ENCODE measurements around the gene MIEN1. TPM values are rescaled to one million over a fixed set of nuclear protein-coding genes. Genes with fewer than 3 reads are reported as not detected.

Gene MIEN1
- polyA plus RNA-seq, 3 donors = 61.7 to 141 (median 124) TPM

DNA sequence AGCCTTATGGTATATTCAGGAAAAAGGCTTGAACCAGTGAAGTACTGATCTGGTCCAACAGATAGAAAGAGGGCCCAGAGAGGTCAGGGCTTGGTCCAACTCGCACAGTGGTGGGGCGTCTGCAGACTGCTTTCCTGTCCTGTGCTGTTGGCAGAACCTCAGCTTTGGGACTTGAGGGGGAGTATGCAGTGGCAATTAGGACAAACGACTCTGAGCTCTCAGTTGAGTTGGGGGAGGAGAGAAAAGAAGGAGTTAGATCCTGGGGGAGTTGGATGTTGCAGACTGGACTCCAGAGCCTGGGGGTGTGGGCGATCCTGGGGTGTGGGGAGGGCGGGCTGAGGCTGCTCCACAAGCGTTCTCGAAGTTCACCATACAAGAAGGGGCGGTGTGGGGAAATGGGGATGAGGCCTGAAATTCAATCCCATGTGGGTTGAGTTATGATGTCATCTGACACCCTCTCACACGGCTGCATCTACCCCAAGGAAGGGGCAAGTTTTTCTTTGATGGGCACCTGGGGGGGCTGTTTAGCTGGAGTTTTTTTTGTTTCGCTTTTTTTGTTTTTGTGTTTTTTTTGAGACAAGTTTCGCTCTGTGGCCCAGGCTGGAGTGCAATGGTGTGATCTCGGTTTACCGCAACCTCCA, 22.0 kb upstream of the MIEN1 start:
- H3K4me1 ChIP-seq (ENCODE audit: control insufficient read depth in 1 of 2, insufficient read depth in 2 of 2, low read length in 2 of 2) = peaks cover 27 to 31% of the 10 kb centered on the region in 2 donors
- Mint-ChIP-seq H3K4me1 (peaks cover 27% of the 10 kb centered on the region), H3K9me3 (peaks cover 0 to 3% (median 0%) of the 10 kb centered on the region in 7 donors), H3K27ac (peak overlapping the region in 3 of 7 donors; percentile 3 to 32 (median 12)), H3K36me3 (no peaks in the 10 kb centered on the region), H3K27me3 (ENCODE audit: low read depth in 3 of 3) (peaks cover 8 to 24% (median 14%) of the 10 kb centered on the region in 3 donors), H3K4me3 (no peak overlapping the region)
- H3K79me2 ChIP-seq (ENCODE audit: insufficient read depth, low read length) = no peaks in the 10 kb centered on the region
- no peak overlapping the region for H3K4me3 ChIP-seq (replicated peaks in 1 of 3; ENCODE audit: low read depth in 2 of 3, low read length in 3 of 3)
- no peak for DNase-seq
- no peaks in the 10 kb centered on the region for H3K36me3 ChIP-seq (replicated peaks in 1 of 2; ENCODE audit: control insufficient read depth in 1 of 2, insufficient read depth in 2 of 2, low read length in 2 of 2)
- intact Hi-C loops (cut with micrococcal nuclease) = loop anchor here (5.0 to 10.0 kb wide), 5 partner anchors 115 to 225 kb away; partner anchors contain the start of gene STARD3 (in 1 of the 2)
- no peak overlapping the region for H3K4me2 ChIP-seq (replicated peaks; ENCODE audit: extremely low read depth, low read length, poor library complexity, severe bottlenecking)
- no peak overlapping the region for H2AFZ ChIP-seq (ENCODE audit: insufficient read depth, low read depth, low read length, poor library complexity, severe bottlenecking)
- no peak overlapping the region for H3K9ac ChIP-seq (ENCODE audit: insufficient read depth, low read length, poor library complexity, severe bottlenecking)
- no peak overlapping the region for H3K27ac ChIP-seq (ENCODE audit: low read depth in 1 of 2, low read length in 2 of 2)
- no peaks in the 10 kb centered on the region for H3K9me3 ChIP-seq (replicated peaks in 1 of 2; ENCODE audit: control insufficient read depth in 1 of 2, insufficient read depth in 1 of 2, low read length in 2 of 2)
- TF ChIP-seq, protein P1, sequence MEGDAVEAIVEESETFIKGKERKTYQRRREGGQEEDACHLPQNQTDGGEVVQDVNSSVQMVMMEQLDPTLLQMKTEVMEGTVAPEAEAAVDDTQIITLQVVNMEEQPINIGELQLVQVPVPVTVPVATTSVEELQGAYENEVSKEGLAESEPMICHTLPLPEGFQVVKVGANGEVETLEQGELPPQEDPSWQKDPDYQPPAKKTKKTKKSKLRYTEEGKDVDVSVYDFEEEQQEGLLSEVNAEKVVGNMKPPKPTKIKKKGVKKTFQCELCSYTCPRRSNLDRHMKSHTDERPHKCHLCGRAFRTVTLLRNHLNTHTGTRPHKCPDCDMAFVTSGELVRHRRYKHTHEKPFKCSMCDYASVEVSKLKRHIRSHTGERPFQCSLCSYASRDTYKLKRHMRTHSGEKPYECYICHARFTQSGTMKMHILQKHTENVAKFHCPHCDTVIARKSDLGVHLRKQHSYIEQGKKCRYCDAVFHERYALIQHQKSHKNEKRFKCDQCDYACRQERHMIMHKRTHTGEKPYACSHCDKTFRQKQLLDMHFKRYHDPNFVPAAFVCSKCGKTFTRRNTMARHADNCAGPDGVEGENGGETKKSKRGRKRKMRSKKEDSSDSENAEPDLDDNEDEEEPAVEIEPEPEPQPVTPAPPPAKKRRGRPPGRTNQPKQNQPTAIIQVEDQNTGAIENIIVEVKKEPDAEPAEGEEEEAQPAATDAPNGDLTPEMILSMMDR (IDR thresholded peaks at IDR 0.05) = no peak
- no peaks in the 10 kb centered on the region for H4K20me1 ChIP-seq (ENCODE audit: insufficient read depth, low read length)
- WGBS (ENCODE audit: insufficient coverage) = 94% methylated on average over 2 of the region's 13 CpGs
- H3K27me3 ChIP-seq (ENCODE audit: control insufficient read depth in 2 of 2, insufficient read depth in 2 of 2, low read length in 2 of 2) = no peaks in the 10 kb centered on the region

GRCh38 chr17:39751637-39752036, 21.3 kb upstream of the MIEN1 start:
- Histone ChIP-seq H3K4me2 (replicated peaks; ENCODE audit: extremely low read depth, low read length, poor library complexity, severe bottlenecking) (no peak overlapping the region), H3K79me2 (ENCODE audit: insufficient read depth, low read length) (no peaks in the 10 kb centered on the region), H3K9ac (ENCODE audit: insufficient read depth, low read length, poor library complexity, severe bottlenecking) (no peak overlapping the region), H3K27me3 (ENCODE audit: control insufficient read depth in 2 of 2, insufficient read depth in 2 of 2, low read length in 2 of 2) (no peaks in the 10 kb centered on the region), H3K27ac (ENCODE audit: low read depth in 1 of 2, low read length in 2 of 2) (no peak overlapping the region), H2AFZ (ENCODE audit: insufficient read depth, low read depth, low read length, poor library complexity, severe bottlenecking) (no peak overlapping the region), H3K4me3 (replicated peaks in 1 of 3; ENCODE audit: low read depth in 2 of 3, low read length in 3 of 3) (no peak overlapping the region), H3K9me3 (replicated peaks in 1 of 2; ENCODE audit: control insufficient read depth in 1 of 2, insufficient read depth in 1 of 2, low read length in 2 of 2) (no peaks in the 10 kb centered on the region), H4K20me1 (ENCODE audit: insufficient read depth, low read length) (no peaks in the 10 kb centered on the region), H3K36me3 (replicated peaks in 1 of 2; ENCODE audit: control insufficient read depth in 1 of 2, insufficient read depth in 2 of 2, low read length in 2 of 2) (no peaks in the 10 kb centered on the region), H3K4me1 (ENCODE audit: control insufficient read depth in 1 of 2, insufficient read depth in 2 of 2, low read length in 2 of 2) (peaks cover 26 to 31% of the 10 kb centered on the region in 2 donors)
- Mint-ChIP-seq H3K4me1 (peaks cover 24% of the 10 kb centered on the region), H3K27ac (peak overlapping the region in 1 of 7 donors; percentile 15), H3K4me3 (no peak overlapping the region), H3K27me3 (ENCODE audit: low read depth in 3 of 3) (peaks cover 6 to 26% (median 16%) of the 10 kb centered on the region in 3 donors), H3K36me3 (no peaks in the 10 kb centered on the region), H3K9me3 (peaks cover 0 to 3% (median 0%) of the 10 kb centered on the region in 7 donors)
- 96% methylated on average over 8 of the region's 10 CpGs for whole genome bisulfite sequencing (ENCODE audit: insufficient coverage)
- TF ChIP-seq, protein P1 (IDR thresholded peaks at IDR 0.05) = no peak
- DNase-seq = no peak
- intact Hi-C loops (cut with micrococcal nuclease) = loop anchor here (5.0 to 10.0 kb wide), 5 partner anchors 114 to 224 kb away; partner anchors contain the start of gene STARD3 (in 1 of the 2)
